ENCODE results near the gene TUBB1.

The TUBB1 gene

DNA sequence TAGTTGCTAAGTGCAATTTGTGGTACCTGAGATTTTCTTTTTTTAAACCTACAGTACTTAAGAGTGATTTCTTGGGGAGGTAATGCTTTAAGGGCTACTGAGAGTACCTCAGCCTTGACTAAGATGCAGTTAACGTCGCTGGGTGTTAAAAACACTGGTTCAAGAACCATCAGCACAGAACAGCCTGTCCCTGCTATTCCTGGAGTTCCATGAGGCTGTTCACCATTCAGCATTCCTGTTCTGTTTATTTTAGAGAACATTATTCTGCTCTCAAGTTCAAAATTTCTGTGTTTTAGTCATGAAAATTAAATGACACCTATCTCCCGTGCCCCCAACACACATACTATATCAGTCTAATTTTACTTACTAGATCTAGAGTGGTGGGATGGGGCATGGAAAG lies 25.1 kb downstream of the TUBB1 start:
- in situ Hi-C loops (cut with MboI; ENCODE audit: low pct_unique_long_range_greater_than_20kb, low sequenced_read_pairs, unreplicated experiment), result no loop called here
- TF ChIP-seq, protein P1, sequence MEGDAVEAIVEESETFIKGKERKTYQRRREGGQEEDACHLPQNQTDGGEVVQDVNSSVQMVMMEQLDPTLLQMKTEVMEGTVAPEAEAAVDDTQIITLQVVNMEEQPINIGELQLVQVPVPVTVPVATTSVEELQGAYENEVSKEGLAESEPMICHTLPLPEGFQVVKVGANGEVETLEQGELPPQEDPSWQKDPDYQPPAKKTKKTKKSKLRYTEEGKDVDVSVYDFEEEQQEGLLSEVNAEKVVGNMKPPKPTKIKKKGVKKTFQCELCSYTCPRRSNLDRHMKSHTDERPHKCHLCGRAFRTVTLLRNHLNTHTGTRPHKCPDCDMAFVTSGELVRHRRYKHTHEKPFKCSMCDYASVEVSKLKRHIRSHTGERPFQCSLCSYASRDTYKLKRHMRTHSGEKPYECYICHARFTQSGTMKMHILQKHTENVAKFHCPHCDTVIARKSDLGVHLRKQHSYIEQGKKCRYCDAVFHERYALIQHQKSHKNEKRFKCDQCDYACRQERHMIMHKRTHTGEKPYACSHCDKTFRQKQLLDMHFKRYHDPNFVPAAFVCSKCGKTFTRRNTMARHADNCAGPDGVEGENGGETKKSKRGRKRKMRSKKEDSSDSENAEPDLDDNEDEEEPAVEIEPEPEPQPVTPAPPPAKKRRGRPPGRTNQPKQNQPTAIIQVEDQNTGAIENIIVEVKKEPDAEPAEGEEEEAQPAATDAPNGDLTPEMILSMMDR (IDR thresholded peaks at IDR 0.05; ENCODE audit: extremely low read depth, insufficient read depth, missing control alignments), result no peak
- DNase-seq (ENCODE audit: low spot score), result no peak

DNA sequence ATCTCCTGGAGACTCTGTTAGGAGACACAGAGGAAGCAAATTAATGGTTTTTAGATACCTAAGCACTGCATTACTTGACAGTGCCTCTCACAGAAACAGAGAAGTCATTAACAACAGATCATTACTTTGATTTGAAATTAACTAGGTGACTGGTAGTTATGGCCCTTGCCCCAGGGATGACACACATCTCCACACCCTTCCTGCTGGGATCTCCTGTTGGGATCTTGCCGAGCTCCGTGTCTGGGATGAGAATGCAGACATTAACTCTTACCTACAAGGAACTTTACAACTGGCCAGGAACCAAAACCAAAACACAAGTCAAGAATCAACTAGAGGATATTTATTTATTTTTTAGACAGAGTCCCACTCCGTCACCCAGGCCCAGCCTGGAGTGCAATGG lies 25.6 kb downstream of the TUBB1 start:
- TF ChIP-seq, protein P1 (IDR thresholded peaks at IDR 0.05; ENCODE audit: extremely low read depth, insufficient read depth, missing control alignments), result no peak
- no peak for DNase-seq (ENCODE audit: low spot score)
- in situ Hi-C loops (cut with MboI; ENCODE audit: low pct_unique_long_range_greater_than_20kb, low sequenced_read_pairs, unreplicated experiment), result no loop called here

DNA sequence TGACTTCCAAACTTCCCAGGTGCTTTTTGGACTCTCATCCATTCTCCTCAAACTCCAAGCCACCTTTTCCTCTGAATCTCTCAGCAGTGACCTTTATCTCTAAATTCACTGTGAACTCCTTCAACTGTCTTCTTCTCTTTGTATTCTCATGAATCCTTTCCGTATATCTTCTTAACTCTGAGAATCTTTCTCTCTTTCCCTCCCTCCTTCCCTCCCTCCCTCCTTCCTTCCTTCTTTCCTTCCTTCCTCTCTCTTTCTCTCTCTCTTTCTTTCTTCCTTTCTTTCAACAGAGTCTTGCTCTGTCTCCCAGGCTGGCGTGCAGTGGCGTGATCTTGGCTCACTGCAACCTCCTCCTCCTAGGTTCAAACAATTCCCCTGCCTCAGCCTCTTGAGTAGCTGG lies 27.6 kb downstream of the TUBB1 start:
- in situ Hi-C loops (cut with MboI; ENCODE audit: low pct_unique_long_range_greater_than_20kb, low sequenced_read_pairs, unreplicated experiment), result no loop called here
- TF ChIP-seq, protein P1 (IDR thresholded peaks at IDR 0.05; ENCODE audit: extremely low read depth, insufficient read depth, missing control alignments), result no peak
- no peak for DNase-seq (ENCODE audit: low spot score)

DNA sequence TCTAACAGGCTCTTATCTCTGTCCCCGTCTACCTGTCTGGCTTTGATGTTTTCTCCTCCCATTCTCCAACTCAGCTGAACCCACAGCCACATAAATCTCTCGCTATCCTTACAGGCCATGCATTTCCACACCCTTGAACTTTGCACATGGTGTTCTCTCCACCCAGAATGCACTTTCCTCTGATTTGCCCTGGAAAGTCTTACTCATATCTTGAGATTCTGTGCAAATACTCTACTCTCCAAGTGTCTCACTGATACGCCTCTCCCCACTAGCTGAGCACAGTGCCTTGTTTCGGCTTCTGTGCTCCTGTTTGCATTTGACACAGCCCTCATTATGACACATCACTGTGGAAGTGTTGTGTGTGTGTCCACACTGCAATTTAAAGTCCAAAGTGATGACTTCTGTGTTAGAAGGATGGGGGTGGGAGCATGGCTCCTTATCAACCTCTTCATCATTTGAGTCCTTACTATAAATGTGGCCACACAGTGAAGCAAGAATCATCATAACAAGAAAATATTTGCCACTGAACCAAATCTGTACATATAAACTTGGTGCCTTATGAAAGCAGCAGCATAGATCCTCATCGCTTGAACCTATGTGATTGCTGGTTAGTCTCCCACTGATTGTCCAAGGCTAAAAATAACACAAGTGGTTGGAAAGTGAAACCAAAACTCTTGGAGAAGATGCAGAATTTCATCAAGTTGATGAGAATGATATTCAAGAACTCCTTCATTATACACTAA lies 28.9 kb downstream of the TUBB1 start:
- DNase-seq (ENCODE audit: low spot score), result no peak
- TF ChIP-seq, protein P1 (IDR thresholded peaks at IDR 0.05; ENCODE audit: extremely low read depth, insufficient read depth, missing control alignments), result no peak
- in situ Hi-C loops (cut with MboI; ENCODE audit: low pct_unique_long_range_greater_than_20kb, low sequenced_read_pairs, unreplicated experiment), result no loop called here

DNA sequence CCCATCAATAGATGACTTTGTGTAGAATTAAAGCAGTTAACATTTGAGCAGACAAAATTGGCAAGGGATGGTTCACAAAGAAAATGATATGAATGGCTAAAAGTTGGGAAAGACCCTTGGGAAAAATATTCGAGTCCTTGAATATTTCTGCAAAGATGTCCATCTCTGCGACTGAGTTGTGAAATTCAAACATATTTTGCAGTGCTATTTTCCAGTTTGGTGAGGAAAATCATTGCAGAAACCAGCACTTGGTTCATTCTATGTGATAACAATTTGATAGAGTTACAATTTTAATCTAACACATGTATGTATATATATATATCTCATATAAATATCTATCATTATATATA lies 29.4 kb downstream of the TUBB1 start:
- TF ChIP-seq, protein P1 (IDR thresholded peaks at IDR 0.05; ENCODE audit: extremely low read depth, insufficient read depth, missing control alignments), result no peak
- in situ Hi-C loops (cut with MboI; ENCODE audit: low pct_unique_long_range_greater_than_20kb, low sequenced_read_pairs, unreplicated experiment), result no loop called here
- DNase-seq (ENCODE audit: low spot score), result no peak

DNA sequence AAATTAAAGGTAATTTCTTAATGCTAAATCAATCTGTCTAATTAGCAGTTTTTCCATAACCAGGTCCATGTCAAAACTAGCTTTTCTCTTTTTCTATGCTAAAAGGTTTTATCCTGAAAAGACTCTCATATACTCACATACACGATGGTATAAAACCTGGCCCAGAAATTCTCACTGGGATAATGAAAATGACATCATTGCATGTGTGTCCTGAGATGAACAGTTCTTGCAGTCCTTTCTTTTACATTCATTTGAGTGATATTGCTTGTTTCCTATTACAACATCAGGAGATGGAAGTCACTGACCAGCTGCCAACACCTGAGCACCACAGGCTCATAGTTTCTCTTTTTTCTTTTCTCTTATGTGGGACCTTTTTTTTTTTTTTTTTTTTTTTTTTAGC lies 31.2 kb downstream of the TUBB1 start:
- DNase-seq (ENCODE audit: low spot score), result no peak
- in situ Hi-C loops (cut with MboI; ENCODE audit: low pct_unique_long_range_greater_than_20kb, low sequenced_read_pairs, unreplicated experiment), result no loop called here
- TF ChIP-seq, protein P1 (IDR thresholded peaks at IDR 0.05; ENCODE audit: extremely low read depth, insufficient read depth, missing control alignments), result no peak

Measured in GM13977 (cell line).